NCI-H1694 (cell line): ENCODE results near the gene LRTM1.
A peak's percentile ranks its signal among the peaks of the same experiment; 100 is the strongest.

Source experiments
- DNase-seq: peaks from one replicate; lab custom pipeline; 2025; lab: John Stamatoyannopoulos, UW

Gene LRTM1

DNA sequence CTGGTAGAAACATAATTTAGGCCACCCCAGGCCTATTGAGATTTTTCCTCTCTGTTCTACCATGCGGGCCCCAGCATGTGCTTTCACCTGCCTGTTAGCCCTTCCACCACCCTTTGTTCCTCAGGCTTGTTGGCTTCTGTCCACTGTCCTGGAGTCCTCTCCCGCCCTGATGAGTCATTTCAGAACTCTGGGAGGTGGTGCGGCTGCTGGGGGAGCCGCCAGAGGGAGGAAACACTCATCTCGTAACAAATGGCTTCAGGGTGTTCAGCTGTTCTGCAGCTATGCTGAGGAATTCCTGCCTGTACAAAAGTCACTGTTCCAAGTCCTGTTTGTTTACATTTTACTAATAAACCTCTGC lies 36.3 kb downstream of the LRTM1 start:
- no peak for DNase-seq

DNA sequence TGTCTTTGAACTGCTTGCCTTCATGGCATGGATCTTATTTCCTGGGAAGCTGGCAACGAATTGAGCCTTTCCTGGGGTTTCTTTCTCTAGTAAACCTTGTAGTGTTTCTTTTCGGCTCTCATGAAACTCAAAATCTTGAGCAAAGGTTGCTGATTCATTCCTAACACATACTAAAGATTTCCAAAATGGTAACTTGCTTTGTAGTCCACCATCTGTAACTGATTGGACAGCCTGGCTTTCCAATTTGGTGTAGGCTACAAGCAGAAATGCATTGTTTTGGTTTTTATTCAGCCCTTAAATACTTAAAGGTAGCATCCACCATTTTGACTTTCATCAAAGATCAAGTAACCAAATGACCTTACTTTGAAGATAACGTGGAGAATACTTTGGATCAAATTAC lies 38.1 kb downstream of the LRTM1 start:
- no peak for DNase-seq

DNA sequence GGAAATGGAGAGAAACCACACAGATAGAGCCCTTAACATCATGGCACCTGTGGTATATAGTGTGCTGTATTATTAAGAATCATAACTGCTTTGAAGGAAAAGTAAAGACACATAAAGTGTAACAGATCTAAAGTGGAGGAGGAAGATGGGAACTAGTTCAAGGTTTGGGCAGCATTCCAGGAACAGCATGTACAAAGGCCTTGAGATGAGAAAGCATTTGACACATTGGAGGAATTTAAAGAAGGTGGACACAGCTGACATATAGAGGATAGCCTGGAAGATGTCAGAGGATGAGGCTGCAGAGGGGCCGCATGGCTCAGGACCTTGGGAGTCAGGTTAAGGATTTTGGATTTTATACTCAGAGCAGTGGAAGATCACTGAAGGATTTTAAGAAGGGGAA lies 39.0 kb downstream of the LRTM1 start:
- DNase-seq, result no peak

DNA sequence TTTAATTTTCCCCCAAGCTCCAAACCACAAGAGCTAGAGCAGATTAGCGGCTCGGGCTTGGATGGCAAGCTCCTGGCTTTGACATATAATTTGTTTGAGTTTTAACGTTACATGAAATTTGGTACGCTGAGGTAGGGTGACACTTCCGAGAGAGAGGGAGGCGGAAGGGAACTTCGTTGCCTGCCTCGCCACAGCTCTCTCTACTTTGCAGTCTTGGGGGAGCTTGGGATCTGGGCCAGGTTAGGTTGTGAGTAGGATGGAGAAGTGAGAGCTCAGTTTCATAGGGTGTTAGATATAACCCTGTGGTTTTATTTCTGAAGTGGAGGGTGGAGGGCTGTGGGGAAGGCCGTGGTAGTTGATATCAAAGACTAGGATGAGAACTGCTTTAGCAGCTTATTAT lies 39.7 kb downstream of the LRTM1 start:
- no peak for DNase-seq

DNA sequence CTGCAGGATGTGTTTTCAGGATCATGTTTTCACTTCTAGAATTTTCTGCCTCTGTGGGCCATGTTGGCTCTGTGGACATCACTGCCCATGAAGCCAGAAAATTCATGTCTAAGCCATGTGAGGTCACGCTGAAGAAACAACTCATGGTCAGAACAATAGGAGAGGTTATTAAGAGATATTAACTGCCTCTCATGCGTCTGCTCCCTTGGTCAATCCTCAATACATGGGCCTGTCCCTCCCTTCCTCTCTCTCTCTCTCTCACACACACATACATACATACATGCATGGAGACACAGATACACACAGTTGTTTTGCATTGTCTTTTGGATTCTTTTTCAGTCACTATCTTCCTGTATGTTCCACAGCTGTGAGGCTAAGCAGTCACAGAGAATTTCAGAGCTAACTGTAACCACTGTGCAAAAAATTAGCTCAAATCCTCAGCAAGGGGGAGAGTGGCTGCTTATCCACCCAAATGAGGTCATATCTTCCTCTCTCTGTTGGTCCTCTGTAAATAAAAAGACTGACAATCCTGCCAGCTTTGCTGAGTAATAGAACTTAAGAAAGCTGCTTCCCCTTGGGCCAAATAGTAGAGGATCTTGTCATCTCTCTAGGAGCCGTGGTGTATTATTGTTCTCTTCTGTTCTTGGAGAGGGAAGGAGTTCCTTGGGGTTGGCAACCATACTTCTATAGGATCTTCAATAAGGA lies 45.6 kb downstream of the LRTM1 start:
- no peak for DNase-seq

- DNase-seq, result no peak
Measured at GRCh38 chr3:54878145-54878544, 49.7 kb downstream of the LRTM1 start.

DNA sequence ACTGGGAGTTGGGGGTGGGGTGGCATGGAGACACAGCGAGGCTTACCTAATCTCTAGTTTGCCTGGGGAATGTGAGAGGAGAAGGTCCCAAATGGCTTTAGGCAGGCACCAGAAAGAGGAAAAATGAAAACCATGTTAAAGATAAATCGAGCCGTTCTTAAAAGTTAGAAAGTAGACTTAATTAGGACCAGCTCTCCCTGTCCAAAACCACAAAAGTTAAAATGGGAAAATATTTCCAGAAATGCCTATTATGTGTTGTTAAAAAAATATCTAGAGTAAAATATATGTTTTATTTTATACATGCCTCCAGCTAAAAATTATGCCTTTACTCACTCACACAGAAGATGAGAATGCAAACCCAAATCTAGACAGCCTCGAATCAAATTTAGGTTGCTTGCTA lies 50.1 kb downstream of the LRTM1 start:
- DNase-seq, result no peak

DNA sequence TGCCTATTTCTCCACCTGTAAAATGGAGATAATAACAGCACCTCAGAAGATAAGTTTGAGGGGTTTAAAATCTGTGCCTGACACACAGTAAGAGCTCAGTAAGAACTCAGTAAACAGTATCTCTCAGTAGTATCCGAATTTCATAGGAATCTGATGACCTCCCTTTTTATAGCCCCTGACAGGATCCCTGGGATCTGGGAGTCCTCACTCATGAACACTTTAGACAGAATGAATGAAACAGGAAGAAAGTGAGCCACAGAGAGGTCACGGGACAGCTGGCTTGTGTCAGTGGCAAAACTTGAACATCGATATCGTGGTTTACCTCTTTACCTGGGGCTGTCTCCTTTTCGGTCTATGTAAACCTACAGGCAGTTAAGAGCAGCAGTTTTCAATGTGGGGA lies 51.2 kb downstream of the LRTM1 start:
- DNase-seq, result no peak

GRCh38 chr3:54875596-54876268 lies 52.1 kb downstream of the LRTM1 start:
- DNase-seq, result peak; percentile 2

DNA sequence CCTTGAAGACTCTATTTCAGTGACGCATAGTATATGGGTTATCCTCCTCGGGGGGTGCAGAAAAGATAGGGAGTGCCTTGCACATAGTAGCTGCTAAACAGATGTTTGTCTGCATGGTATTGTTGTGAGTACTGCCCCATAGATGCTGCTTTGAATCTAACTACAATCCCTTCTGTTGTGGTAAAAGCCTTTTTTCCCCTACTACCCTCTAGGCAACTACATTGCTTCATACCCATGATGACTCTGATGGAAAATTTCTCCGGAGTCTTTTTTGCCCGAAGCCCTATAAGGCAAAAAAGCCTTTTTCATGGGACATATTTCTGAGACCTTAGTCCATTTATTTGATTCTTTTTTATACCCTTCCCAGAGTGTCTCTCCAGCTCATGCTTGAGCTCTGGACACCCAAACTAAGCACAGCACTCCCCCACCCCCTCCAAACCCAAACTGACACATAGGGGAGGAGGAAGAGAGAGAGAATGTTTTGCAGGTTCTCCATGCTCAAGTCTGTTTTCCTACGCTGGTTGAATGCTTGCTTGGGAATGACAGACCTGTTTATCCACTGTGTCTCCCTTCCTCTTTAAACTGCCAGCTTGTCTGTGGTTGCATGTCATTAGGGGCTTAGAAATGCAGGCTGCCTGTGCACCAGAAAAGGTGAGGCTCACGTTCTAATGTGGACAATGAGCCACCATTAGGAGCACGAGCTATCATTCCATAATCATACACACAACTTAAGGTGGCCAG lies 52.9 kb downstream of the LRTM1 start:
- DNase-seq, result no peak

DNA sequence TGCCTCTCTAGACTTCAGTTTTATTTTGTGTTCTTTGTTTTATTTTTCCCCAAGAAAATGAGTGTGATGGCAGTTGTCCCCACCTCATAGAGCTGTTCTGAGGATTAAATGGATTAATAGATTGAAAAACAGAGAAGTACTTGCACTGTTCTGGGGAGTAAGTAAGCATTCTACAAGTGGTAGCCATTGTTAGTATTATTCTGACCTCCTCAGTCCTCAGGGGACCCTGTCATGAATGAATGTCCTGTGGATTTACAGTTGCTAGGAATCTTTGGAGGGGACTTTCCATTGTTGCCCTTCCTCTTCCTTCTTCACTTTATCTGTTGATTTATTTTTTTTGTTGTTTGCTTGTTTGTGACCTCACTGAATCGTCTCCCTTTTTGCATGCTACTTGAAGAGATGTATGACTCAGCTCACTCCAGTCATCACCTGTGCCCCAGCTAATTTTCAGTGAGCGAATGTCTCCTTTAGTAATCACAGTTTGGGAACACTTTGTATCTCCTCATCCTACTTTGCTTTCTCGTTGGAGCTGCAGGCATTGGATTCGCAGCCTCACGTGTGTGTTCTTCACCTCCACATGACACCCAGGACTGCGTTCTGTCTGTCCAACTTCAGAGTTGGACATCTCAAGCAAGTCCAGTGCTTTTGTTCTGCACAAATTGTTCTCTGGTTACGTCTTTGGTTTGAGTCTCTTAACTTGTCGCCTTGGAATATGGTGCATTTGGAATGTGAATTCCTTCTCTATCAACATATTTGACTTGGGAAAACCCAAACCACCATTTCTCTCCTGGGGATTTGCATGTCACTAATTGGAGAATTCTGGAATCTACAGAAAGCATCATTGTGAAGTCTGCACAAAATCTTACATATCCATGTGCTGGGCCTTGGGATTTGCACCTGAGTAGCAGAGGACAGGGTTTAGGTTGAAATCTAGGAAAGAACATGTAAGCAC lies 54.5 kb downstream of the LRTM1 start:
- DNase-seq, result no peak

DNA sequence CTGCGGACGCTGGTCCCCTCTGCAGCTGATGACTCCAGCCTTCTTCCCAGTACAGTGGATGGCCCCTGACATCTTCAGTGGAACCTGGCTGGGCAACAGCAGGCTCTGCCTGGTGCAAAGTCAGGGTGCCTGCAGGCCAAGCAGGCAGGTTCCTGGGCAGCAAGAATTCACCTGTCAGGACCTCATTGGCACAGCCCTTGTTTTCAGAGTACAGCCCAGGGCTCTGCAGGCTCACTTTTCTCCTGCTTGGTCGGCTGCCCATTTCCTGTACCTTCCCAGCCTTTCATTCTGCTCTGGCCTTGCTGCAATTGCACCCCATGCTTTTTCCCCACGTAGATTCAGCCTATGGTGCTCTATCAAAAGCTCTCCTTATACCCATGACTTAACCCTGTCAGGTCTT lies 56.0 kb downstream of the LRTM1 start:
- DNase-seq, result no peak

- no peak for DNase-seq
Measured at GRCh38 chr3:54870423-54870822, 57.4 kb downstream of the LRTM1 start.
